PC-3 (cell line): Measurements from ENCODE around the gene CABLES1. TPM values are rescaled to one million over a fixed set of nuclear protein-coding genes. Genes with fewer than 3 reads are reported as not detected.
"Not testable (repeated sequence)": the region's sequence is repeated elsewhere in the genome, so short reads cannot be mapped to it uniquely, and the experiment has no call there.

Experiments used
- ATAC-seq: fragments of 200-7000 bp; cut with Tn5 transposase; 2 replicates; pipeline ENCODE4 v1.9.1; 2020; ENCODE audit warnings: mild to moderate bottlenecking, moderate library complexity
- BruUV-seq: library from RNA; stranded (reverse); fragments of 400-500 nt; replicated peaks from 2 replicates; lab custom pipeline; 2021; lab: Mats Ljungman, UMichigan
- CTCF ChIA-PET: fragments of 300-600 bp; sonication (Branson Sonifier 250); formaldehyde crosslinking; loops from one replicate; lab custom pipeline; 2022; ENCODE audit warnings: antibody characterized with exemption; lab: Charles Lee
- POLR2A ChIA-PET: fragments of 300-600 bp; sonication (Branson Sonifier 250); formaldehyde crosslinking; loops from one replicate; lab custom pipeline; 2022; ENCODE audit warnings: antibody characterized with exemption; ENCODE audit not compliant: unreplicated experiment; lab: Charles Lee
- DNase-seq: peaks from one replicate; pipeline ENCODE4 v3.0.0-alpha.2; 2015
- H2AFZ ChIP-seq: fragments of 300-600 bp; sonication (generic); 2 replicates; pipeline ENCODE4 v1.6.0; 2016; ENCODE audit warnings: antibody characterized with exemption, low read length
- H3F3A ChIP-seq: fragments of 300-600 bp; sonication (generic); one replicate; pipeline ENCODE4 v1.6.0; 2017; ENCODE audit warnings: antibody characterized with exemption, low read length, control low read depth, mild to moderate bottlenecking; ENCODE audit not compliant: unreplicated experiment
- H3K27ac ChIP-seq: fragments of 300-600 bp; sonication (generic); 2 replicates; pipeline ENCODE4 v1.5.1; 2016; ENCODE audit warnings: mild to moderate bottlenecking, low read length
- H3K27me3 ChIP-seq: fragments of 300-600 bp; sonication (generic); 2 replicates; pipeline ENCODE4 v1.6.1; 2016; ENCODE audit warnings: low read length, mixed read lengths
- H3K36me3 ChIP-seq: fragments of 300-600 bp; sonication (generic); 2 replicates; pipeline ENCODE4 v1.6.1; 2016; ENCODE audit warnings: low read depth, mixed run types, low read length, mixed read lengths
- H3K4me1 ChIP-seq: fragments of 300-600 bp; sonication (generic); 2 replicates; pipeline ENCODE4 v1.5.1; 2016; ENCODE audit warnings: low read length; ENCODE audit not compliant: insufficient read depth
- H3K4me2 ChIP-seq: fragments of 300-600 bp; sonication (generic); 2 replicates; pipeline ENCODE4 v1.6.0; 2016; ENCODE audit warnings: low read length
- H3K4me3 ChIP-seq: fragments of 300-600 bp; sonication (generic); 2 replicates; pipeline ENCODE4 v1.5.1; 2016; ENCODE audit warnings: mild to moderate bottlenecking, low read length, mixed read lengths
- H3K79me2 ChIP-seq: fragments of 300-600 bp; sonication (generic); 2 replicates; pipeline ENCODE4 v1.6.1; 2017; ENCODE audit warnings: low read length, mixed read lengths
- H3K9ac ChIP-seq: fragments of 300-600 bp; sonication (generic); 2 replicates; pipeline ENCODE4 v1.6.0; 2016; ENCODE audit warnings: mild to moderate bottlenecking, low read length
- H3K9me2 ChIP-seq: fragments of 300-600 bp; sonication (generic); replicated peaks from 2 replicates; pipeline ENCODE4 v1.6.1; 2016; ENCODE audit warnings: mixed run types, low read length, mixed read lengths
- H3K9me3 ChIP-seq: fragments of 300-600 bp; sonication (generic); 2 replicates; pipeline ENCODE4 v1.6.1; 2016; ENCODE audit warnings: low read length, mixed read lengths
- H4K20me1 ChIP-seq: fragments of 300-600 bp; sonication (generic); 2 replicates; pipeline ENCODE4 v1.6.1; 2016; ENCODE audit warnings: low read length, mixed read lengths
- EZH2 ChIP-seq: fragments of 300-600 bp; sonication (generic); IDR thresholded peaks from one replicate; pipeline ENCODE4 v1.6.1; 2017; ENCODE audit warnings: antibody characterized with exemption, mild to moderate bottlenecking, low read length; ENCODE audit not compliant: unreplicated experiment
- EZH2phosphoT487 ChIP-seq: fragments of 300-600 bp; sonication (generic); IDR thresholded peaks from 2 replicates; pipeline ENCODE4 v1.6.1; 2018; ENCODE audit warnings: mild to moderate bottlenecking, antibody characterized with exemption, low read length, borderline replicate concordance
- intact Hi-C: fragments of 100-400 bp; cut with micrococcal nuclease; formaldehyde crosslinking; loops from 2 replicates; pipeline ENCODE4 v1.9.0; 2023
- total RNA-seq: library from RNA; depleted of rRNA; stranded (reverse); fragments of >200 nt; gene quantifications from 2 replicates; pipeline ENCODE4 v1.2.3, GENCODE V29; 2014
- TF ChIP-seq, protein P1 (sequence below): fragments of 300-600 bp; sonication (generic); conservative IDR thresholded peaks from 2 replicates; pipeline ENCODE4 v1.5.1; 2017; ENCODE audit warnings: antibody characterized with exemption, low read depth, mild to moderate bottlenecking, low read length

Gene CABLES1
- total RNA-seq, 1 experiment from 2014 or later = 18.6 TPM

DNA sequence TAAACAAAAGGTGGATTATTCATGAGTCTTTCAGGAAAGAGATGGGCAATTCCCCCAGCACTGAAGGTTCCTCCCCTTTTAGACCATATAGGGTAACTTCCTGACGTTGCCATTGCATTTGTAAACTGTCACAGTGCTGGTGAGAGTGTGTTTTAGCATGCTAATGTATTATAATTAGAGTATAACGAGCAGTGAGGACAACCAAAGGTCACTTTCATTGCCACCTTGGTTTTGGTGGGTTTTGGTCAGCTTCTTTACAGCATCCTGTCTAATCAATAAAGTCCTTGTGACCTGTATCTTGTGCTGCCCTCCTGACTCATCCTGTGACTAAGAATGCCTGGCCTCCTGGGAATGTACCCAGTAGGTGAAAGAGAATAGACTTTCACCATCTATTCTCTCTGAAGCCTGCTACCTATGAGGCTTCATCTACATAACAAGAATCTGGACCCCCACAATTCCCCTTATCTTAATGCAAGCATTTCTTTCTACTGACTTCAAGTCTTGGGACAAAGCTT is 148.7 kb downstream of the CABLES1 start:
- ATAC-seq = peak; percentile 68

DNA sequence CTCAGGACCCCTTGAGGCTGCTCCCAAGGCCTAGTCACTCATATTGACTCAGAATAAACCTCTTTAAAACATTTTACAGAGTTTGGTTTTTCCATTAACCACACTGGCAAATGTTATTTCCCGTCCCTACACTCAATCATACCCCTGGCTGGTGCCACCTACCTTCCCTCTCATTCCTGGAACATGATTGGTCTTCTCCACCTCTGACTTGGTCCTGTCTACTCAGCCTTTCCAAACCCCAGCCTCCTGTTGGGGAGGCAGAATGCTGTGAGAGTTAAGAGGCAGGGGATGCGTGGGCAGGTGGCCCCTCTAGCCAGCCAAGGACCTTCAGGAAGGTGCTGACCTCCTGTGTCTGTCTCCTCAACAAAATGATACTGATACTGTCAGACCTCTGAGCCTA is 149.3 kb downstream of the CABLES1 start:
- Histone ChIP-seq H4K20me1 (no peaks in the 10 kb centered on the region), H3K36me3 (no peaks in the 10 kb centered on the region), H3K27ac (peak overlapping the region; percentile 93), H3K9ac (peak overlapping the region; percentile 48; the same call in 1 of the 2 replicates), H3K9me3 (no peaks in the 10 kb centered on the region), H3K4me3 (no peak overlapping the region), H2AFZ (no peak overlapping the region), H3K4me2 (peak overlapping the region; percentile 64), H3K79me2 (no peaks in the 10 kb centered on the region), H3F3A (no peaks in the 10 kb centered on the region), H3K27me3 (no peaks in the 10 kb centered on the region), H3K9me2 (no peaks in the 10 kb centered on the region), H3K4me1 (peaks cover 49% of the 10 kb centered on the region)
- intact Hi-C loops = loop anchor here (1.0 to 5.0 kb wide), 5 partner anchors 24 to 152 kb away; no protein-coding TSS in a partner anchor
- ChIA-PET CTCF (no interaction called here), POLR2A (interaction anchor here (1.0 kb wide), 1 partner anchor 24 kb away, joined by 5 read pairs; no protein-coding TSS in a partner anchor)
- DNase-seq (peak; percentile 38), ATAC-seq (peak; percentile 26)
- BruUV-seq = no TSS peak
- no peak for TF ChIP-seq EZH2phosphoT487
- no peak for TF ChIP-seq EZH2
- TF ChIP-seq, protein P1, sequence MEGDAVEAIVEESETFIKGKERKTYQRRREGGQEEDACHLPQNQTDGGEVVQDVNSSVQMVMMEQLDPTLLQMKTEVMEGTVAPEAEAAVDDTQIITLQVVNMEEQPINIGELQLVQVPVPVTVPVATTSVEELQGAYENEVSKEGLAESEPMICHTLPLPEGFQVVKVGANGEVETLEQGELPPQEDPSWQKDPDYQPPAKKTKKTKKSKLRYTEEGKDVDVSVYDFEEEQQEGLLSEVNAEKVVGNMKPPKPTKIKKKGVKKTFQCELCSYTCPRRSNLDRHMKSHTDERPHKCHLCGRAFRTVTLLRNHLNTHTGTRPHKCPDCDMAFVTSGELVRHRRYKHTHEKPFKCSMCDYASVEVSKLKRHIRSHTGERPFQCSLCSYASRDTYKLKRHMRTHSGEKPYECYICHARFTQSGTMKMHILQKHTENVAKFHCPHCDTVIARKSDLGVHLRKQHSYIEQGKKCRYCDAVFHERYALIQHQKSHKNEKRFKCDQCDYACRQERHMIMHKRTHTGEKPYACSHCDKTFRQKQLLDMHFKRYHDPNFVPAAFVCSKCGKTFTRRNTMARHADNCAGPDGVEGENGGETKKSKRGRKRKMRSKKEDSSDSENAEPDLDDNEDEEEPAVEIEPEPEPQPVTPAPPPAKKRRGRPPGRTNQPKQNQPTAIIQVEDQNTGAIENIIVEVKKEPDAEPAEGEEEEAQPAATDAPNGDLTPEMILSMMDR = no peak

More for the DNA sequence above, 148.7 kb downstream of the CABLES1 start:
- BruUV-seq = no TSS peak
- POLR2A ChIA-PET = interaction anchor here (1.0 kb wide), 1 partner anchor 24 kb away, joined by 5 read pairs; no protein-coding TSS in a partner anchor
- peak overlapping the region; percentile 48 for H3K9ac ChIP-seq
- H3K9me3 ChIP-seq = no peaks in the 10 kb centered on the region
- no peaks in the 10 kb centered on the region for H3K27me3 ChIP-seq
- no peak for TF ChIP-seq EZH2phosphoT487
- no peak for TF ChIP-seq EZH2
- TF ChIP-seq, protein P1 = no peak
- CTCF ChIA-PET = interaction anchor here (0.6 kb wide), 1 partner anchor 59 kb away, joined by 3 read pairs; no protein-coding TSS in a partner anchor
- H3K9me2 ChIP-seq = no peaks in the 10 kb centered on the region
- H3F3A ChIP-seq = no peaks in the 10 kb centered on the region
- no peak overlapping the region; the same call in 1 of the 2 replicates for H3K4me3 ChIP-seq
- peak overlapping the region; percentile 64 for H3K4me2 ChIP-seq
- peaks cover 49% of the 10 kb centered on the region for H3K4me1 ChIP-seq
- intact Hi-C loops = loop anchor here (1.0 to 5.0 kb wide), 5 partner anchors 24 to 152 kb away; no protein-coding TSS in a partner anchor
- H3K27ac ChIP-seq = peak overlapping the region; percentile 93
- no peaks in the 10 kb centered on the region for H3K79me2 ChIP-seq
- no peaks in the 10 kb centered on the region for H4K20me1 ChIP-seq
- no peak overlapping the region for H2AFZ ChIP-seq
- DNase-seq = peak; percentile 92
- H3K36me3 ChIP-seq = no peaks in the 10 kb centered on the region

GRCh38 chr18:23285581-23285980 is 150.3 kb downstream of the CABLES1 start:
- CTCF ChIA-PET = not testable (repeated sequence)

More at GRCh38 chr18:23285581-23285980, 150.3 kb downstream of the CABLES1 start:
- DNase-seq, H3K4me3 ChIP-seq, H3K36me3 ChIP-seq, H3K4me2 ChIP-seq, BruUV-seq, H3K27ac ChIP-seq, H3K79me2 ChIP-seq, POLR2A ChIA-PET, H2AFZ ChIP-seq, H4K20me1 ChIP-seq, H3K9ac ChIP-seq, H3K27me3 ChIP-seq, ATAC-seq, H3F3A ChIP-seq, H3K9me3 ChIP-seq, H3K9me2 ChIP-seq: not testable (repeated sequence)
- intact Hi-C loops = loop anchor here (2.0 kb wide), 3 partner anchors 25 to 93 kb away; no protein-coding TSS in a partner anchor
- peaks cover 44% of the 10 kb centered on the region for H3K4me1 ChIP-seq
